ENCODE data around the gene HFE. TPM values are rescaled to one million over a fixed set of nuclear protein-coding genes. Genes with fewer than 3 reads are reported as not detected.

Gene HFE
- total and polyA plus RNA-seq, 10 of the 15 experiments (the other 5 are each of a cell fraction or from before 2014, with no cell fraction given): 0.52 to 5.9 (median 1.7) TPM

- TF ChIP-seq, protein P1, sequence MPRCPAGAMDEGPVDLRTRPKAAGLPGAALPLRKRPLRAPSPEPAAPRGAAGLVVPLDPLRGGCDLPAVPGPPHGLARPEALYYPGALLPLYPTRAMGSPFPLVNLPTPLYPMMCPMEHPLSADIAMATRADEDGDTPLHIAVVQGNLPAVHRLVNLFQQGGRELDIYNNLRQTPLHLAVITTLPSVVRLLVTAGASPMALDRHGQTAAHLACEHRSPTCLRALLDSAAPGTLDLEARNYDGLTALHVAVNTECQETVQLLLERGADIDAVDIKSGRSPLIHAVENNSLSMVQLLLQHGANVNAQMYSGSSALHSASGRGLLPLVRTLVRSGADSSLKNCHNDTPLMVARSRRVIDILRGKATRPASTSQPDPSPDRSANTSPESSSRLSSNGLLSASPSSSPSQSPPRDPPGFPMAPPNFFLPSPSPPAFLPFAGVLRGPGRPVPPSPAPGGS (IDR thresholded peaks at IDR 0.05; ENCODE audit: borderline replicate concordance, insufficient read depth, low read depth, low read length, poor library complexity, severe bottlenecking): no peak
- TF ChIP-seq STAT3 (IDR thresholded peaks at IDR 0.05; ENCODE audit: low read depth, low read length) (peak; percentile 96; the same call in 1 of the 2 replicates), ZNF384 (IDR thresholded peaks at IDR 0.05; ENCODE audit: borderline replicate concordance, low read depth, low read length) (no peak), SREBF1 (IDR thresholded peaks at IDR 0.05; ENCODE audit: low read length) (no peak), HDAC6 (IDR thresholded peaks at IDR 0.05; ENCODE audit: unreplicated experiment) (no peak), ZNF592 (IDR thresholded peaks at IDR 0.05) (peak; percentile 33; the same call in 1 of the 2 replicates), CREM (IDR thresholded peaks at IDR 0.05; ENCODE audit: low read depth) (peak; percentile 84; the same call in 1 of the 2 replicates), SUZ12 (IDR thresholded peaks at IDR 0.05; ENCODE audit: unreplicated experiment) (no peak), PKNOX1 (IDR thresholded peaks at IDR 0.05) (peak; percentile 89), ESRRA (IDR thresholded peaks at IDR 0.05; ENCODE audit: low read length) (no peak), NFIC (IDR thresholded peaks at IDR 0.05; ENCODE audit: low read depth, low read length) (peak; percentile 97), PAX8 (IDR thresholded peaks at IDR 0.05) (no peak)
- TF ChIP-seq, protein P2, sequence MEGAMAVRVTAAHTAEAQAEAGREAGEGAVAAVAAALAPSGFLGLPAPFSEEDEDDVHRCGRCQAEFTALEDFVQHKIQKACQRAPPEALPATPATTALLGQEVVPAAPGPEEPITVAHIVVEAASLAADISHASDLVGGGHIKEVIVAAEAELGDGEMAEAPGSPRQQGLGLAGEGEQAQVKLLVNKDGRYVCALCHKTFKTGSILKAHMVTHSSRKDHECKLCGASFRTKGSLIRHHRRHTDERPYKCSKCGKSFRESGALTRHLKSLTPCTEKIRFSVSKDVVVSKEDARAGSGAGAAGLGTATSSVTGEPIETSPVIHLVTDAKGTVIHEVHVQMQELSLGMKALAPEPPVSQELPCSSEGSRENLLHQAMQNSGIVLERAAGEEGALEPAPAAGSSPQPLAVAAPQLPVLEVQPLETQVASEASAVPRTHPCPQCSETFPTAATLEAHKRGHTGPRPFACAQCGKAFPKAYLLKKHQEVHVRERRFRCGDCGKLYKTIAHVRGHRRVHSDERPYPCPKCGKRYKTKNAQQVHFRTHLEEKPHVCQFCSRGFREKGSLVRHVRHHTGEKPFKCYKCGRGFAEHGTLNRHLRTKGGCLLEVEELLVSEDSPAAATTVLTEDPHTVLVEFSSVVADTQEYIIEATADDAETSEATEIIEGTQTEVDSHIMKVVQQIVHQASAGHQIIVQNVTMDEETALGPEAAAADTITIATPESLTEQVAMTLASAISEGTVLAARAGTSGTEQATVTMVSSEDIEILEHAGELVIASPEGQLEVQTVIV (IDR thresholded peaks at IDR 0.05; ENCODE audit: borderline replicate concordance, partially characterized antibody): peak; percentile 33
- TF ChIP-seq, protein P3, sequence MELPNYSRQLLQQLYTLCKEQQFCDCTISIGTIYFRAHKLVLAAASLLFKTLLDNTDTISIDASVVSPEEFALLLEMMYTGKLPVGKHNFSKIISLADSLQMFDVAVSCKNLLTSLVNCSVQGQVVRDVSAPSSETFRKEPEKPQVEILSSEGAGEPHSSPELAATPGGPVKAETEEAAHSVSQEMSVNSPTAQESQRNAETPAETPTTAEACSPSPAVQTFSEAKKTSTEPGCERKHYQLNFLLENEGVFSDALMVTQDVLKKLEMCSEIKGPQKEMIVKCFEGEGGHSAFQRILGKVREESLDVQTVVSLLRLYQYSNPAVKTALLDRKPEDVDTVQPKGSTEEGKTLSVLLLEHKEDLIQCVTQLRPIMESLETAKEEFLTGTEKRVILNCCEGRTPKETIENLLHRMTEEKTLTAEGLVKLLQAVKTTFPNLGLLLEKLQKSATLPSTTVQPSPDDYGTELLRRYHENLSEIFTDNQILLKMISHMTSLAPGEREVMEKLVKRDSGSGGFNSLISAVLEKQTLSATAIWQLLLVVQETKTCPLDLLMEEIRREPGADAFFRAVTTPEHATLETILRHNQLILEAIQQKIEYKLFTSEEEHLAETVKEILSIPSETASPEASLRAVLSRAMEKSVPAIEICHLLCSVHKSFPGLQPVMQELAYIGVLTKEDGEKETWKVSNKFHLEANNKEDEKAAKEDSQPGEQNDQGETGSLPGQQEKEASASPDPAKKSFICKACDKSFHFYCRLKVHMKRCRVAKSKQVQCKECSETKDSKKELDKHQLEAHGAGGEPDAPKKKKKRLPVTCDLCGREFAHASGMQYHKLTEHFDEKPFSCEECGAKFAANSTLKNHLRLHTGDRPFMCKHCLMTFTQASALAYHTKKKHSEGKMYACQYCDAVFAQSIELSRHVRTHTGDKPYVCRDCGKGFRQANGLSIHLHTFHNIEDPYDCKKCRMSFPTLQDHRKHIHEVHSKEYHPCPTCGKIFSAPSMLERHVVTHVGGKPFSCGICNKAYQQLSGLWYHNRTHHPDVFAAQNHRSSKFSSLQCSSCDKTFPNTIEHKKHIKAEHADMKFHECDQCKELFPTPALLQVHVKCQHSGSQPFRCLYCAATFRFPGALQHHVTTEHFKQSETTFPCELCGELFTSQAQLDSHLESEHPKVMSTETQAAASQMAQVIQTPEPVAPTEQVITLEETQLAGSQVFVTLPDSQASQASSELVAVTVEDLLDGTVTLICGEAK (IDR thresholded peaks at IDR 0.05; ENCODE audit: borderline replicate concordance): peak; percentile 94; the same call in 1 of the 2 replicates
These were observed 35.8 kb downstream of the HFE start (continued) for GRCh38 chr6:26122793-26123674.

Data from GM12878 (cell line).